SK-N-SH treated with all-trans-retinoic acid at 6 μM for 48 hours (cell line): ENCODE results near the gene SPOUT1.

ENCODE experiments used
- ARNTL ChIP-seq: fragments of 450-650 bp; formaldehyde crosslinking; IDR thresholded peaks from 2 replicates; pipeline ENCODE4 v1.5.0; 2020; ENCODE audit warnings: low read depth, mild to moderate bottlenecking, moderate library complexity, borderline replicate concordance
- BACH2 ChIP-seq: fragments of 250-450 bp; sonication (Bioruptor Pico); IDR thresholded peaks from 2 replicates; pipeline ENCODE4 v1.9.0; 2021; ENCODE audit warnings: mild to moderate bottlenecking, borderline replicate concordance
- CSDC2 ChIP-seq: fragments of 250-450 bp; sonication (Bioruptor Pico); IDR thresholded peaks from 2 replicates; pipeline ENCODE4 v1.5.0; 2020; ENCODE audit warnings: mild to moderate bottlenecking, moderate library complexity
- ESRRG ChIP-seq: fragments of 250-450 bp; sonication (Bioruptor Pico); IDR thresholded peaks from 2 replicates; pipeline ENCODE4 v1.6.1; 2021; ENCODE audit warnings: mild to moderate bottlenecking
- OSR1 ChIP-seq: fragments of 250-450 bp; sonication (Bioruptor Pico); IDR thresholded peaks from 2 replicates; pipeline ENCODE4 v1.8.0; 2022; ENCODE audit warnings: moderate library complexity, mild to moderate bottlenecking, inconsistent platforms
- PPARA ChIP-seq: fragments of 250-450 bp; sonication (Bioruptor Pico); IDR thresholded peaks from 2 replicates; pipeline ENCODE4 v1.5.0; 2020; ENCODE audit warnings: mild to moderate bottlenecking, borderline replicate concordance
- TOX ChIP-seq: fragments of 250-450 bp; sonication (Bioruptor Pico); IDR thresholded peaks from 2 replicates; pipeline ENCODE4 v1.8.0; 2021; ENCODE audit warnings: mild to moderate bottlenecking, moderate library complexity, borderline replicate concordance
- ZC3H10 ChIP-seq: fragments of 250-450 bp; sonication (Bioruptor Pico); IDR thresholded peaks from 2 replicates; pipeline ENCODE4 v1.5.1; 2021; ENCODE audit warnings: mild to moderate bottlenecking, moderate library complexity
- ZFP3 ChIP-seq: fragments of 250-450 bp; sonication (Bioruptor Pico); IDR thresholded peaks from 2 replicates; pipeline ENCODE4 v1.5.0; 2020; ENCODE audit warnings: mild to moderate bottlenecking, moderate library complexity
- ZFP30 ChIP-seq: fragments of 450-650 bp; formaldehyde crosslinking; IDR thresholded peaks from 2 replicates; pipeline ENCODE4 v1.5.0; 2022; ENCODE audit warnings: mild to moderate bottlenecking, moderate library complexity
- ZNF565 ChIP-seq: fragments of 450-650 bp; formaldehyde crosslinking; conservative IDR thresholded peaks from 2 replicates; pipeline ENCODE4 v1.5.0; 2020; ENCODE audit warnings: low read depth, mild to moderate bottlenecking, moderate library complexity
- TF ChIP-seq, protein P1 (sequence below): fragments of 250-450 bp; sonication (Bioruptor Pico); IDR thresholded peaks from 2 replicates; pipeline ENCODE4 v1.8.0; 2020; ENCODE audit warnings: mild to moderate bottlenecking, moderate library complexity, borderline replicate concordance
- TF ChIP-seq, protein P2 (sequence below): fragments of 250-450 bp; sonication (Bioruptor Pico); IDR thresholded peaks from 2 replicates; pipeline ENCODE4 v1.5.1; 2020; ENCODE audit warnings: low read depth, mild to moderate bottlenecking, moderate library complexity
- TF ChIP-seq, protein P3 (sequence below): fragments of 250-450 bp; sonication (Bioruptor Pico); IDR thresholded peaks from 2 replicates; pipeline ENCODE4 v1.5.0; 2020; ENCODE audit warnings: mild to moderate bottlenecking, moderate library complexity

DNA sequence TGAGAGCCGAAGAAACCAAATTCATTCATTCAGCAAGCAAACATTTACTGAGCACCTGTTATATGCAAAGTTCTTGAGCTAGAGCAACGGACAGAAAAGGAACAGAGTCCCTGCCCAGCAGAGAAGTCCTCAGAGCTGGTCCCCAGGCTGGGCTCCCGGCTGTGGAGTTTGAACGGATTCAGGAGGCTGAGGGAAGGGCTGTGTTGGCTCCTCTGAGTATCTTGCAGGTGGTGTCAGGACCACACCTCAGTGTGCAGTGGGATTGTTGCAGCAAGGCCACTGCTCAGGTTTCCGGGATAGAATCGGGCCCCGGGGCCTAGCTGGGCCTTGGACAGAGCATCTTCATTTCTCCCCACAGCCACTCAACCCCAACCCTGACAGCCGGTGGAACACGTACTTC, 37.5 kb downstream of the SPOUT1 start:
- TF ChIP-seq, protein P1, sequence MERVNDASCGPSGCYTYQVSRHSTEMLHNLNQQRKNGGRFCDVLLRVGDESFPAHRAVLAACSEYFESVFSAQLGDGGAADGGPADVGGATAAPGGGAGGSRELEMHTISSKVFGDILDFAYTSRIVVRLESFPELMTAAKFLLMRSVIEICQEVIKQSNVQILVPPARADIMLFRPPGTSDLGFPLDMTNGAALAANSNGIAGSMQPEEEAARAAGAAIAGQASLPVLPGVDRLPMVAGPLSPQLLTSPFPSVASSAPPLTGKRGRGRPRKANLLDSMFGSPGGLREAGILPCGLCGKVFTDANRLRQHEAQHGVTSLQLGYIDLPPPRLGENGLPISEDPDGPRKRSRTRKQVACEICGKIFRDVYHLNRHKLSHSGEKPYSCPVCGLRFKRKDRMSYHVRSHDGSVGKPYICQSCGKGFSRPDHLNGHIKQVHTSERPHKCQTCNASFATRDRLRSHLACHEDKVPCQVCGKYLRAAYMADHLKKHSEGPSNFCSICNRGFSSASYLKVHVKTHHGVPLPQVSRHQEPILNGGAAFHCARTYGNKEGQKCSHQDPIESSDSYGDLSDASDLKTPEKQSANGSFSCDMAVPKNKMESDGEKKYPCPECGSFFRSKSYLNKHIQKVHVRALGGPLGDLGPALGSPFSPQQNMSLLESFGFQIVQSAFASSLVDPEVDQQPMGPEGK (CRISPR knock-in tag), result no peak
- TF ChIP-seq ARNTL (CRISPR knock-in tag) (no peak), ESRRG (CRISPR knock-in tag) (no peak), ZNF565 (no peak), ZFP30 (CRISPR knock-in tag) (no peak), OSR1 (no peak), CSDC2 (CRISPR knock-in tag) (no peak), TOX (CRISPR knock-in tag) (no peak), PPARA (CRISPR knock-in tag) (no peak), BACH2 (CRISPR knock-in tag) (no peak), ZFP3 (CRISPR knock-in tag) (no peak), ZC3H10 (CRISPR knock-in tag) (no peak)
- TF ChIP-seq, protein P2, sequence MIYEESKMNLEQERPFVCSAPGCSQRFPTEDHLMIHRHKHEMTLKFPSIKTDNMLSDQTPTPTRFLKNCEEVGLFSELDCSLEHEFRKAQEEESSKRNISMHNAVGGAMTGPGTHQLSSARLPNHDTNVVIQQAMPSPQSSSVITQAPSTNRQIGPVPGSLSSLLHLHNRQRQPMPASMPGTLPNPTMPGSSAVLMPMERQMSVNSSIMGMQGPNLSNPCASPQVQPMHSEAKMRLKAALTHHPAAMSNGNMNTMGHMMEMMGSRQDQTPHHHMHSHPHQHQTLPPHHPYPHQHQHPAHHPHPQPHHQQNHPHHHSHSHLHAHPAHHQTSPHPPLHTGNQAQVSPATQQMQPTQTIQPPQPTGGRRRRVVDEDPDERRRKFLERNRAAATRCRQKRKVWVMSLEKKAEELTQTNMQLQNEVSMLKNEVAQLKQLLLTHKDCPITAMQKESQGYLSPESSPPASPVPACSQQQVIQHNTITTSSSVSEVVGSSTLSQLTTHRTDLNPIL (CRISPR knock-in tag), result no peak
- TF ChIP-seq, protein P3, sequence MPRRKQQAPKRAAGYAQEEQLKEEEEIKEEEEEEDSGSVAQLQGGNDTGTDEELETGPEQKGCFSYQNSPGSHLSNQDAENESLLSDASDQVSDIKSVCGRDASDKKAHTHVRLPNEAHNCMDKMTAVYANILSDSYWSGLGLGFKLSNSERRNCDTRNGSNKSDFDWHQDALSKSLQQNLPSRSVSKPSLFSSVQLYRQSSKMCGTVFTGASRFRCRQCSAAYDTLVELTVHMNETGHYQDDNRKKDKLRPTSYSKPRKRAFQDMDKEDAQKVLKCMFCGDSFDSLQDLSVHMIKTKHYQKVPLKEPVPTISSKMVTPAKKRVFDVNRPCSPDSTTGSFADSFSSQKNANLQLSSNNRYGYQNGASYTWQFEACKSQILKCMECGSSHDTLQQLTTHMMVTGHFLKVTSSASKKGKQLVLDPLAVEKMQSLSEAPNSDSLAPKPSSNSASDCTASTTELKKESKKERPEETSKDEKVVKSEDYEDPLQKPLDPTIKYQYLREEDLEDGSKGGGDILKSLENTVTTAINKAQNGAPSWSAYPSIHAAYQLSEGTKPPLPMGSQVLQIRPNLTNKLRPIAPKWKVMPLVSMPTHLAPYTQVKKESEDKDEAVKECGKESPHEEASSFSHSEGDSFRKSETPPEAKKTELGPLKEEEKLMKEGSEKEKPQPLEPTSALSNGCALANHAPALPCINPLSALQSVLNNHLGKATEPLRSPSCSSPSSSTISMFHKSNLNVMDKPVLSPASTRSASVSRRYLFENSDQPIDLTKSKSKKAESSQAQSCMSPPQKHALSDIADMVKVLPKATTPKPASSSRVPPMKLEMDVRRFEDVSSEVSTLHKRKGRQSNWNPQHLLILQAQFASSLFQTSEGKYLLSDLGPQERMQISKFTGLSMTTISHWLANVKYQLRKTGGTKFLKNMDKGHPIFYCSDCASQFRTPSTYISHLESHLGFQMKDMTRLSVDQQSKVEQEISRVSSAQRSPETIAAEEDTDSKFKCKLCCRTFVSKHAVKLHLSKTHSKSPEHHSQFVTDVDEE (CRISPR knock-in tag), result no peak
